A549 (cell line): ENCODE measurements around the gene H6PD.

Experiments used
- CEBPB ChIP-seq, 2 experiments: fragments of >200 bp in 1 of 2; sonication (Bioruptor Twin) in 1 of 2; formaldehyde crosslinking in 1 of 2; IDR thresholded peaks; 2 replicates each; pipeline ENCODE4 v1.6.1; 2012 to 2016
- FOSL2 ChIP-seq, 2 experiments: fragments of 450-650 bp in 1 of 2; fragments of >200 bp in 1 of 2; sonication (Bioruptor Twin) in 1 of 2; formaldehyde crosslinking; IDR thresholded peaks; 2 replicates each; pipeline versions ENCODE4 v1.5.0 to v1.6.1; 2016 to 2020; ENCODE audit warnings: mild to moderate bottlenecking in 1 of 2, moderate library complexity in 1 of 2
- FOXS1 ChIP-seq: fragments of 250-450 bp; sonication (Bioruptor Pico); IDR thresholded peaks from 2 replicates; pipeline ENCODE4 v1.5.0; 2020; ENCODE audit warnings: mild to moderate bottlenecking, moderate library complexity
- PHF8 ChIP-seq: fragments of 200-600 bp; sonication (generic); IDR thresholded peaks from 2 replicates; pipeline ENCODE4 v1.6.1; 2016; ENCODE audit warnings: low read depth, mild to moderate bottlenecking, antibody characterized with exemption, moderate library complexity, borderline replicate concordance
- POLR2A ChIP-seq: IDR thresholded peaks from 2 replicates; pipeline ENCODE4 v1.6.1; 2012; ENCODE audit warnings: mild to moderate bottlenecking, low read length
- RCOR1 ChIP-seq: fragments of 150-350 bp; IDR thresholded peaks from 2 replicates; pipeline ENCODE4 v1.6.1; 2014; ENCODE audit warnings: antibody characterized with exemption, low read length, low read depth
- SREBF2 ChIP-seq: fragments of 450-650 bp; IDR thresholded peaks from 2 replicates; pipeline ENCODE4 v1.6.1; 2014; ENCODE audit warnings: mild to moderate bottlenecking, moderate library complexity
- TF ChIP-seq, protein P1 (sequence below): fragments of >200 bp; sonication (Bioruptor Twin); formaldehyde crosslinking; IDR thresholded peaks from 3 replicates; pipeline ENCODE4 v1.5.1; 2016

DNA sequence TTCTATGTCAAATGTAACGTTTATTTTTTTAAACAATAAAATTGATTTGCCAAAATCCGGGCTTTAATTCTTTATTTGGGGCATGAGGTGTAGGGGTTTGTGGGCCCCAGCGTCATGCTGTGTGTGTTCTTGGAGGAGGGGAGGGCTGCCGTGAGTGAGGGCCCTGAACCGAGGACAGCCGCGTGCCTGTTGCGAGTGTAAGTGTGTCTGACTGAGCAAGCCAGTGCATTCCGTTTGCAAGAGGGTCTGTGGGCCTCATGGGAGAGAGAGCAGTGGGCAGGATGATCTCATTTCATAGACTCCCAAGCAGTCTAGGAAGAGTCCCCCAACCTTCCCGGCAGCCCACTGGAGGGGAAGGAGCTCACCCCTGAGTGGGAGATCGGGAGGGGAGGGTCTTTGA lies 36.7 kb downstream of the H6PD start:
- TF ChIP-seq FOXS1 (CRISPR knock-in tag) (no peak), POLR2A (no peak), RCOR1 (no peak), CEBPB (IDR thresholded peaks at IDR 0.05) (no peak), PHF8 (no peak), SREBF2 (no peak), FOSL2 (IDR thresholded peaks at IDR 0.05) (no peak), FOSL2 (CRISPR knock-in tag; IDR thresholded peaks at IDR 0.05) (no peak)
- TF ChIP-seq, protein P1, sequence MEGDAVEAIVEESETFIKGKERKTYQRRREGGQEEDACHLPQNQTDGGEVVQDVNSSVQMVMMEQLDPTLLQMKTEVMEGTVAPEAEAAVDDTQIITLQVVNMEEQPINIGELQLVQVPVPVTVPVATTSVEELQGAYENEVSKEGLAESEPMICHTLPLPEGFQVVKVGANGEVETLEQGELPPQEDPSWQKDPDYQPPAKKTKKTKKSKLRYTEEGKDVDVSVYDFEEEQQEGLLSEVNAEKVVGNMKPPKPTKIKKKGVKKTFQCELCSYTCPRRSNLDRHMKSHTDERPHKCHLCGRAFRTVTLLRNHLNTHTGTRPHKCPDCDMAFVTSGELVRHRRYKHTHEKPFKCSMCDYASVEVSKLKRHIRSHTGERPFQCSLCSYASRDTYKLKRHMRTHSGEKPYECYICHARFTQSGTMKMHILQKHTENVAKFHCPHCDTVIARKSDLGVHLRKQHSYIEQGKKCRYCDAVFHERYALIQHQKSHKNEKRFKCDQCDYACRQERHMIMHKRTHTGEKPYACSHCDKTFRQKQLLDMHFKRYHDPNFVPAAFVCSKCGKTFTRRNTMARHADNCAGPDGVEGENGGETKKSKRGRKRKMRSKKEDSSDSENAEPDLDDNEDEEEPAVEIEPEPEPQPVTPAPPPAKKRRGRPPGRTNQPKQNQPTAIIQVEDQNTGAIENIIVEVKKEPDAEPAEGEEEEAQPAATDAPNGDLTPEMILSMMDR, result no peak
